Measurements from ENCODE around the gene TRERF1. TPM values are rescaled to one million over a fixed set of nuclear protein-coding genes. Genes with fewer than 3 reads are reported as not detected.

Gene TRERF1
- total and polyA plus RNA-seq, 2 experiments from 2014 or later = 3.2 to 5.1 TPM

- H2AFZ ChIP-seq = no peak overlapping the region
- H3K36me3 ChIP-seq (replicated peaks; ENCODE audit: insufficient read depth, low read depth) = no peaks in the 10 kb centered on the region
- H3K4me2 ChIP-seq = no peak overlapping the region
- no peaks in the 10 kb centered on the region for H3K27me3 ChIP-seq
- no peaks in the 10 kb centered on the region for H4K20me1 ChIP-seq (ENCODE audit: insufficient read depth, poor library complexity, severe bottlenecking)
- peaks cover 19% of the 10 kb centered on the region for H3K79me2 ChIP-seq
- no peak overlapping the region for H3K27ac ChIP-seq
- H3K4me1 ChIP-seq (ENCODE audit: insufficient read depth) = peaks cover 6% of the 10 kb centered on the region
- H3K9me2 ChIP-seq (replicated peaks; ENCODE audit: insufficient read depth) = no peaks in the 10 kb centered on the region
- DNase-seq (ENCODE audit: low spot score) = no peak
- TF ChIP-seq CTCF (IDR thresholded peaks at IDR 0.05; ENCODE audit: poor library complexity) (no peak), EZH2 (IDR thresholded peaks at IDR 0.05; ENCODE audit: borderline replicate concordance) (no peak), EZH2phosphoT487 (IDR thresholded peaks at IDR 0.05; ENCODE audit: low read depth, severe bottlenecking, unreplicated experiment) (no peak)
- WGBS (ENCODE audit: low lambda C conversion rate, missing lambda C conversion rate) = 98% methylated on average over 8 of the region's 8 CpGs
- no peak overlapping the region for H3K4me3 ChIP-seq
- H3K9me3 ChIP-seq (ENCODE audit: low read depth) = no peaks in the 10 kb centered on the region
Measured at GRCh38 chr6:42365021-42365420, 86.7 kb downstream of the TRERF1 start.

GRCh38 chr6:42363926-42364849 lies 87.5 kb downstream of the TRERF1 start:
- Histone ChIP-seq H3K9me3 (ENCODE audit: low read depth) (no peaks in the 10 kb centered on the region), H3K36me3 (replicated peaks; ENCODE audit: insufficient read depth, low read depth) (no peaks in the 10 kb centered on the region), H3K27ac (no peak overlapping the region), H3K4me1 (ENCODE audit: insufficient read depth) (peaks cover 6% of the 10 kb centered on the region), H2AFZ (no peak overlapping the region), H3K79me2 (peaks cover 16% of the 10 kb centered on the region), H4K20me1 (ENCODE audit: insufficient read depth, poor library complexity, severe bottlenecking) (no peaks in the 10 kb centered on the region), H3K4me3 (no peak overlapping the region), H3K9me2 (replicated peaks; ENCODE audit: insufficient read depth) (no peaks in the 10 kb centered on the region), H3K4me2 (no peak overlapping the region), H3K27me3 (no peaks in the 10 kb centered on the region)
- 92% methylated on average over 8 of the region's 8 CpGs for WGBS (ENCODE audit: low lambda C conversion rate, missing lambda C conversion rate)
- DNase-seq (ENCODE audit: low spot score) = no peak
- TF ChIP-seq CTCF (IDR thresholded peaks at IDR 0.05; ENCODE audit: poor library complexity) (no peak), EZH2phosphoT487 (IDR thresholded peaks at IDR 0.05; ENCODE audit: low read depth, severe bottlenecking, unreplicated experiment) (no peak), EZH2 (IDR thresholded peaks at IDR 0.05; ENCODE audit: borderline replicate concordance) (no peak)

GRCh38 chr6:42361036-42361435 lies 90.7 kb downstream of the TRERF1 start:
- Histone ChIP-seq H4K20me1 (ENCODE audit: insufficient read depth, poor library complexity, severe bottlenecking) (no peaks in the 10 kb centered on the region), H2AFZ (no peak overlapping the region), H3K79me2 (peaks cover 20% of the 10 kb centered on the region), H3K4me1 (ENCODE audit: insufficient read depth) (no peaks in the 10 kb centered on the region), H3K27ac (no peak overlapping the region), H3K36me3 (replicated peaks; ENCODE audit: insufficient read depth, low read depth) (no peaks in the 10 kb centered on the region), H3K4me2 (no peak overlapping the region), H3K9me3 (ENCODE audit: low read depth) (no peaks in the 10 kb centered on the region), H3K9me2 (replicated peaks; ENCODE audit: insufficient read depth) (no peaks in the 10 kb centered on the region), H3K27me3 (no peaks in the 10 kb centered on the region), H3K4me3 (no peak overlapping the region)
- no peak for TF ChIP-seq CTCF (IDR thresholded peaks at IDR 0.05; ENCODE audit: poor library complexity)
- no peak for TF ChIP-seq EZH2phosphoT487 (IDR thresholded peaks at IDR 0.05; ENCODE audit: low read depth, severe bottlenecking, unreplicated experiment)
- TF ChIP-seq EZH2 (IDR thresholded peaks at IDR 0.05; ENCODE audit: borderline replicate concordance) = no peak
- no peak for DNase-seq (ENCODE audit: low spot score)
- WGBS (ENCODE audit: low lambda C conversion rate, missing lambda C conversion rate) = 95% methylated on average over 3 of the region's 3 CpGs
